Measurements from ENCODE around the gene FGFR3.
"Not testable (repeated sequence)": the region's sequence is repeated elsewhere in the genome, so short reads cannot be mapped to it uniquely, and the experiment has no call there.

FGFR3 gene

DNA sequence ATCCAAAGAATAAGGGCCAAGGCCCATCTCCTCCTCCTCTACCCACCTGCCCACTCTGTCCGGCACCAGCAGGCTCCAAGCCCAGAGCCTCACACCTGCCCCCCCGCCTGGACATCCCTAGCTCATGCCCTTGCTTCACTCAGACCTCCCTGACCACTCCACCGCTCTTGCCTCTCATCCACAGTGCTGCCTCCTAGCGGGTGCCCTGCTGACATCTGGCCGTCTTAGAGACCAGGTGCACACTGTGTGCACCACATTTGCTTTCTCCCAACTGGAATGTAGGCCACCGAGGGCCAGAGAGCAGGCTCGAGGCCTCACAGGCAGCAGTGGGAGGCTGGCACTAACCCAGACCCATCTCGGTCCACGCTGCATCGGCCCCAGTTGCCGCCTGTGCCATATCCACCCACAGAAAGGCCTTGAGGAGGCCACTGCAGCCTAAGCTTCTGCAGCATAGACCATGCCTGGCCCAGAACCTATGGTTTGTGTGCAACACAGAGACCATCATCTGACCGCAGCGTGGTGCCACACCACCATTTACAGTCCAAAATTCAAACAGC lies 49.3 kb downstream of the FGFR3 start:
- no peak for DNase-seq (ENCODE audit: low spot score)

DNA sequence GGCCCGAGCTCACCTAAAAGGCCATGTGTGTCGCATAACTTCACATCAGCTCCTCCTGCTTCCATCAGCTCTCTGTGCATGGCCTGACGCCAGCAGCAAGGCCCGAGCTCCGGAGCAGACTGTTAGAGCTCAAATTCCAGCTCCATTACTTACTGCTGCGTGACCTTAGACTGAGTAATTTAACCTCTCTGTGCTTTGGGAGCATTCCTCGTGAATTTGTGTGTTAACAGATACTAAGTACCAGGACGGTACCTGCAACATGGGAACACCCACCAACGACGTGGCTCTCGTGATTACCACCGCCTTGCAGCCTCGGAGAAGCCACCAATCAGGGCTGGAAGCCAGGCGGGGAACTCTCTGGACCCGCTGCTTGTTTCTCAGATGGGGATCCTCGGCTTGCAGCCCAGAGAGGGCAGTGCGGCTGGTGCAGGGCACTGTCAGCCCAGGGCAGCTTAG lies 49.9 kb downstream of the FGFR3 start:
- DNase-seq (ENCODE audit: low spot score), result no peak

DNA sequence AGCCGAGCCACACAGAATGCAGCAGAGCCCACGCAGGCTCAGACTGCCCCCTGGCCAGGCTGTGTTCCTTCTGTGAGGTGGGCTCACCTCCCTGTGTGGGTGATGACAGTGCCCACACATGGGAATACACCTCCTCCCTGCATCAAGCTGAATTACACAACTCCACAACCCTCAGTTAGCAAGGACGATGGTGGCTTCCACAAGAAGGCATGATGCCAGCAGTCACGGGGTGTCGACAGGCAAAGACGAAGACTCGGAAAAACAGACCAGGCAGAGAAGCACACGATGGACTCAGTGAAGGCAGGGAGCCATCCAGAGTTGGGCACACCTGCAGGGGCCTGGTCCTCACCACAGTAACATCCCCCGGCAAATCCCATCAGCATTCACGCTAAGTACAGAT lies 50.8 kb downstream of the FGFR3 start:
- no peak for DNase-seq (ENCODE audit: low spot score)

DNA sequence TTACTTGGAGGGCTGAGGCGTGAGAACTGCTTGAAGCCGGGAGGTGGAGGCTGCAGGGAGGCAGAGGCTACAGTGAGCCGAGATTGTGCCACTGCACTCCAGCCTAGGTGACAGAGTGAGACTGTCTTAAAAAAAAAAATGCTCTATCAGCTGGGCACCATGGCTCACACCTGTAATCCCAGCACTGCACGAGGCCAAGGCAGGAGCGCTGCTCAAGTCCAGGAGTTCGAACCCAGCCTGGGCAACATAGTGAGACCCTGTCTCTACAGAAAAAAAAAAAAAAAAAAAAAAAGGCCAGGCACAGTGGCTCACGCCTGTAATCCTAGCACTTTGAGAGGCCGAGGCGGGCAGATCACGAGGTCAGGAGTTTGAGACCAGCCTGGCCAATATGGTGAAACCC lies 51.5 kb downstream of the FGFR3 start:
- DNase-seq (ENCODE audit: low spot score), result not testable (repeated sequence)

DNA sequence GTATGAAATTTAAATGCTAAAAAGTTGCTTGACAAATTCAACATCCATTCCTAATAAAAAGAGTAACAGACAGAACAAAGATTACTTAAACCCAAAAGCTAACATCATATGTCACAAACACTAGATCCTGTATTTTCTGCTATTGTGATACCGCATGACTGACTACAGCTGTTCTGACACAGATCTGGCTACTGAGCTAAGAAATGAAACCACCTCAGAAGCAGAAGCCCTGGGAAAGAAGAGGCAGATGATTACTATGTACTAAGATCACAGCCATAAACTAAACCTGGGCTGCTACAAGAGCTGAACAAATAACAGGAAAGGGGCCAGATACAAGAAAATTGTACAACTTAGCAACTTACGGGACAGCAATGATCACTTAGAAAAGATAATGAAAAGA lies 53.5 kb downstream of the FGFR3 start:
- no peak for DNase-seq (ENCODE audit: low spot score)

DNA sequence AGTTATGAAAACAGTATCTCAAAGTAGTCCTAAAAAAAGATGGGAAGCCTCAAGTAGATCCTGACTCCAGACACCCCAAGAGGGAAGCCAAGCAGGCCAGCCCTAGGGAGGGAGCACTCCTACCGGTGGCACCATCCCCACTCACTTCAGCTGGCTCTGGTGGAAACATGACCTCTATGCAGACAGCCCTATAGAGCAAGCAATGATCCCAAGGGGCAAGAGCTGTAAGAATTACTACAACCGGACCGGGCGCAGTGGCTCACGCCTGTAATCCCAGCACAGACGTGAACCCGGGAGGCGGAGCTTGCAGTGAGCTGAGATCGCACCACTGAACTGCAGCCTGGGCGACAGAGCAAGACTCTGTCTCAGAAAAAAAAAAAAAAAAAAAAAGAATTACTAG lies 57.2 kb downstream of the FGFR3 start:
- DNase-seq (ENCODE audit: low spot score), result no peak

DNA sequence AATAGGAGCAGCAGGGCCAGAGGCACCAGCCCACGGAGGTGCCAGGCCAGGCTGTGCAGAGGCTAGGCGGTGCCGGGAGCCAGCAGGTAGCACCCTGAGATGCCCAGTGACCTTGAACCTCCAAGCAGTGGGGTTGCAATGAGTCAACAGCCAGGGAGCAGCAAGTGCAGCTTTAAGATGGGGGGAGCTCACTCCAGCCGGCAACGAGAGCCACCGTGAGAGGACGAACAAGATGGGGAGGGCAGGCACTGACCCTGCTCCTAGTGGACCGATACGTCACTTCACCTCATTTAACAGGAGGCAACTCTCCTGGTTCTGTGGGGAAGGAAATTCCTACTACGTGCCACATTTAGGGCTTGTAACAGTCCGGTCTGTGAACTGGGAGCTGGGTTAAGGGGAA lies 58.1 kb downstream of the FGFR3 start:
- no peak for DNase-seq (ENCODE audit: low spot score)

DNA sequence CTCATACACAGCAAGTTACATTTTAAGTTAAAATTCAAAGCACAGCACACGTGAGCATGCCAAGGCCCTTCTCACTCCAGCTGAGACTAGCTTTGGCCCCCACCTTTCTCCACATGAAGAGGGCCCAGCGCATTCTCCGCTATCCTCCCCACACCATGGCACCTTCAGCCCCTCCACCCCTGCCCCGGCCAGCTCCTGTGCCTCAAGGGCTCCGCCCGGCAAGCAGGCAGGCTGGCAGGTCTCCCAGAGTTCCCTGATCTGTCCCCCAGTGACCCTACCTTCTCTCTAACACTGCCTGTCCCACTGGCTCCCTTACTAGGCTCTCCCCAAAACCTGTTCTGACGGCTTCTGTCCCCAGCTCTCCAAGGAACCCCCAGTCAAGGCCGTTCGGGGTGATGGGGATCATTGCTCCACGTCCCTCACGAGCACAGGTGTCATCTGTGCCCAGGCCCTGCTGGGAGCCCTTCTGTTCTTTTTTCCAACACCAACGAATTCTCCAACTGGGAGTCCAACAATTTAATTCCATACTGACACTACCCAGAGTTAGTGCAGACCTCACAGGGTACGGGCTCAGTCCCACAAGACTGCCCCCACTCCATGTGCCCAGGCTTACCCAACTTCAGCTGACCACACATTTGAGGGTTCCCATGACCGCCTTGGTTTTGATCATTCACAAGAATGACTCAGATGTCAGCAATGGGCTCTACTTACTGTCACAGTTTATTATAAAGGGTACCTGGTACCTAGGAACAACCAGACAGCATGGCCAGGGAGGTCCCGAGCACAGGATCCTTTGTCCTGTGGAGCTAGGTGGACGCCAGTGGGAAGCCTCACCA lies 58.7 kb downstream of the FGFR3 start:
- no peak for DNase-seq (ENCODE audit: low spot score)

DNA sequence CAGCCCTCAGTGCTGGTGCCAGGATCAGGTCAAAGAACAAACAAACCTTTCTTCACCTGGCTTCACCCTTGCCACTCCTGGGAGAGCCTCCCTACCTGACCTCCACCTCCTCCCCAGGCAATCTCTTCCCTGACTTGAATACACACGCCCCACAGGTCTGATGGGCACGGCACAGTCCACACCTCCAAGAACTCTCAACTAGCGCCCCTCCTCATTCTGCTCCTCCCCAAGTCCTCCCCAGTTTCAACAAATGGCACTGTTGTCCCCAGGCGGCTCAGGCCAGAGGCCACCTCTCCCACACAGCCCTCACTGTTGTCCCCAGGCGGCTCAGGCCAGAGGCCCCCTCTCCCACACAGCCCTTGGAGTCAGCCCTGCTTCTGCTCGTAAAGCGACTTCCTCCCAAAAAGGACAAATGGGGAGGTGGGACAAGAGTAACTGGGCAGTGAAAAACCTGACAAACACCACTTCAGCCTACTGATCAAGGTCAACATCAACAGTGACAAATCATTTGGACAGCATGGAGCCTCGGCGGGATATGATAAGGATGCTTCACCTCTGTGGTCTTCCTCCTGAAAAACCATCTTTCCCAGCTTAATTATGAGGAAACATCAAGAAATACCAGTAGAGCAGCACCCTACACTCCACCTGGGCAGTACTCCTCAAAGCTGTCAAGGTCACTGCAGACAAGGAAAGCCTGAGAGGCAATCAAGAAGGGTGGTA lies 60.0 kb downstream of the FGFR3 start:
- no peak for DNase-seq (ENCODE audit: low spot score)

DNA sequence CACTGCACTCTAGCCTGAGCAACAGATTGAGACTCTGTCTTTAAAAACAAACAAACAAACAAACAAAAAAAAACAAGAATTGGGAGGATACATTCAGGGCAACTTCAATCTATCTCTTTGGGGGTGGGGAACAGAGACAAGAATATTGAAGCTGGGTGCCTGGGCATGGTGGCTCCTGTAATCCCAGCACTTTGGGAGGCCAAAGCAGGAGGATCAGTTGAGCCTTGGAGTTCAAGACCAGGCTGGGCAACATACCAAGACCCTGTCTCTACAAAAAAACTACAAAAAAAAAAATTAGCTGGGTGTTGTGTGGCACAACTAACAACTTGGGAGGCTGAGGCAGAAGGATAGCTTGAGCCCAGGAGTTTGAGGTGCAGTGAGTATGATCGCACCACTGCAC lies 61.7 kb downstream of the FGFR3 start:
- DNase-seq (ENCODE audit: low spot score), result no peak

DNA sequence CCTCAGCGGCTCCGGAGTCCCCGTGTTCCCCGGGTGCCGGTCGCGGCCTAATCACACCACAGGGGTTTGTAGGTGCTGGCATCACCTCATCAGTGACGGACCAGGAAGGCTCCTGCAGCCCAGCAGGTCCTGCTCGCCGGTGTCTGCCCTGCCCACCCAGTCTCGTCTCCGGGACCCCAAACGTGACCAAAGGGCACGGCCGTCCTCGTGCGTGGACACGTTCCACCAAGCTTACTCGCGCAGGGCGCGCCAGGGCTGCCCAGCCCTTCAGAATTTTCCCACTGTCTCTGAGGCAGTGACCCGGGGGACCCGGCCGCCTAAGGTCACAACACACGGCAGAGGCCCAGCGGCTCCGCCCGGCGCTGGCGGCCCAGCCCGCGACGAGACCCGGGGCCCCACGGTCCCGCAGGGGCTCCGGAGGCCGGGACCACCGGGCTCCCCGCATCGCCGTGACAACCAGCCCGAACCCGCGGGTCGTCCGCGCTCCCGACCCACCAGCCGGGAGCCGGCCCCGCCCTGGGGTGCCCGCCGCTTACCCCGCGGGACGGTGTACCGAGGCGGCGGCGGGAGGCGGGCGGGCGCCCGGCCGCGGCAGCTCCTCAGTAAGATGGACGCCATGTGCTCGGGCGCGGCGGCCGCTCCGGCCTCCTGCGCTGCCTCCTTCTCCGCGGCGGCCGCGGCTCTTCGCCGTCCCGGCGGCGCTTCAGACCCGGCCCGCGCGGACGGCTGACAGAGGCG lies 62.4 kb downstream of the FGFR3 start:
- DNase-seq (ENCODE audit: low spot score), result no peak

DNA sequence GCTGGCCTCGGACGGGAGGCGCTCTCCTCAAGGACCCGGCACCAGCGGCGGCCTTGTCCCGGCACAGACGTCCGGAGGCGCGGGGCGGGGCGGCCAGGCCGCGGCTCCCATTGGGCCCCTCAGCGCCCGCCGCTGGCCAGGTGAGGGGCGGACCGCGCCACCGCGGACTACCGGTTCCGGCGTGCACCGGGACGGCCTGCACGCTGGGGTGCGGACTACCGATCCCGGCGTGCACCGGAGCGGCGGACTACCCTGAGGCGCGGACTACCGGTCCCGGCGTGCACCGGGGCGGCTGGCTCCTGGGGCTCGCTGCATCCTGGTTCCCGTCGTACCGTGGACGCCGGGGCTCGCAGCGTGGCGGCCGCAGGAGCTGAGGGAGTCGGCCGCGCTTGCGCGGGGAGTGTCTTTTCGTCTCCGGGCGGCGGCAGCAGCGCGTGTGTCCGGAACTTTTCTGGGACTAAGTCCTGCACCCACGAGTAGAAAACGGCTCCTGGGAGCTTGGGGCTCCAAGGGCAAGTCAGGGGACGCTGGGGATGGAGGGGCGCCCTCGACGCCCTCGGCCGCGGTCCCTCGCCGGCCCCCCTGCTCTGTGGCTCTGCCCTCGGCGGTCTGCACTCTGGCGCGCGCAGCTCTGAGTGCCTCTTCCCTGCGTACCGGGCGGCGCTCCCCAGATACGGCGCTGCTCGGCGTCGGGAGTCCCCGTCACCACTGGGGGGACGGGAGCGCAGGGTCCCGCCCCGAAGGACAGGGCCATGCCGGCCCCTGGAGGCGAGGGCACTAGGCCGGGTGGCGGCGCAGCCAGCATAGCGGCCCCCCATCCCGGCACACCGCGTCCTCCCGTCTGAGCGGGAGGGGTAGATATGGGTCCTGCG lies 63.2 kb downstream of the FGFR3 start, which contains the start of gene LETM1:
Gene LETM1, minus strand, starts transcription at position 86 of the 872 bp plus-strand sequence. CDS start 206 bp downstream, outside the sequence.
- peak; percentile 94 for DNase-seq (ENCODE audit: low spot score)

DNA sequence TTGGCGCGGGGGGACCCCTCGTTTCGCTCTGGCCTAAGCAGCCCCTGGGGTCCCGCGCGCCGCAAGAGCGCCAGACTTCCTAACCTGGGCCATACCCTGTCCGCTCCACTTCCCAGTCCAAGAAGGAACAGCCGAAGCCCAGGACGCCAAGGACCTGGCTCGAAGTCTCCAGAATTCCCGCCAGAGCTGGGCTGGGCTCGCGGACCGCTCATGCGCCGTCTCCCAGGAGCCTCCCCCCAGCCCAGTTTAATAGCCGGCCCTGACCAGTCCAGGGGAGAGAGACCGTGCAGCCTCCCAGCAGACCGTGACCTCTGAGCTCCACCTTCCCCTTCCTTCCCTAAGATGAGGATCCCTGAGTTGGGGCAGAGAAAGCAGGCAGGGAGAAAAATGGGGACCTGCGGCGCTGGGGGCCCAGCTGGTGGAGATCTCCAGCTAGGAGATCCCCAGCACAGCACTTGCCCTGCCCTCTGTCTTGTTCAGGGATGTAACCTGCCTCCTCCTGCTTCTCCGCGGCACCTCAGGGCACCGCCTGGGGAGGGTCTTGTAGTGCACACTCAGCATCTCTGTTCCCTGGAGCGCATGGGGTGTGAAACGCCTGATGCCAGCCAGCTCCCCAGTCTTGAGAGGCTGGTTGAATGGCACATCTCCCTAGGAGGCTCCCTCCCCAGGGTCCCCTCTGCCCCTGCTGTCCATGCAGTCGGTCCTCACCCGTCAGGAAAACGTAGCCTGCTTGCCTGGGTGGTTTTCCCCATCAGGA lies 64.0 kb downstream of the FGFR3 start:
- no peak for DNase-seq (ENCODE audit: low spot score)

DNA sequence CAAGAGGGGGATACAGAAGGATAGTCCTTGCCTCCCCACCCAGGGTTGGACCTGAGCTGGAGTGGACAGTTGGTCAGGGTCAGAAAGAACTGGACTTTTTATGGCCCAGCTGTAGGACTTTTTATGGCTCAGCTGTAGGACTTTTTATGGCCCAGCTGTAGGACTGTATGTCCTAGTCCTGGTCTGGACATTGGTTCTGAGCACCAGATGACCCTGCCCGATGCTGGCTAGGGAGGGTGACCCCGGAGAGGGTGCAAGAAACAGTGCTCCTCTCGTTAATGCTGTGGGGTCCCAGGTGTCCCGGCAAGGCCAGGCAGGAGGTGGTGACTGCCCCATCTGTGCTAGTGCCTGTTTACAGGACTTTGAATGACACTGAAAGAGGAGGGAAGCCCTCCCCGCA lies 64.8 kb downstream of the FGFR3 start:
- no peak for DNase-seq (ENCODE audit: low spot score)

Data from CD4-positive, alpha-beta T cell treated with Interleukin-6 at 100 ng/mL for 8 hours (primary cell).